GM21786 (cell line): ENCODE data around the gene ZFY.

Experiments used
- ATAC-seq: cut with Tn5 transposase; IDR thresholded peaks from one replicate; pipeline ENCODE4 v1.9.1; 2021; ENCODE audit not compliant: unreplicated experiment

The ZFY gene

DNA sequence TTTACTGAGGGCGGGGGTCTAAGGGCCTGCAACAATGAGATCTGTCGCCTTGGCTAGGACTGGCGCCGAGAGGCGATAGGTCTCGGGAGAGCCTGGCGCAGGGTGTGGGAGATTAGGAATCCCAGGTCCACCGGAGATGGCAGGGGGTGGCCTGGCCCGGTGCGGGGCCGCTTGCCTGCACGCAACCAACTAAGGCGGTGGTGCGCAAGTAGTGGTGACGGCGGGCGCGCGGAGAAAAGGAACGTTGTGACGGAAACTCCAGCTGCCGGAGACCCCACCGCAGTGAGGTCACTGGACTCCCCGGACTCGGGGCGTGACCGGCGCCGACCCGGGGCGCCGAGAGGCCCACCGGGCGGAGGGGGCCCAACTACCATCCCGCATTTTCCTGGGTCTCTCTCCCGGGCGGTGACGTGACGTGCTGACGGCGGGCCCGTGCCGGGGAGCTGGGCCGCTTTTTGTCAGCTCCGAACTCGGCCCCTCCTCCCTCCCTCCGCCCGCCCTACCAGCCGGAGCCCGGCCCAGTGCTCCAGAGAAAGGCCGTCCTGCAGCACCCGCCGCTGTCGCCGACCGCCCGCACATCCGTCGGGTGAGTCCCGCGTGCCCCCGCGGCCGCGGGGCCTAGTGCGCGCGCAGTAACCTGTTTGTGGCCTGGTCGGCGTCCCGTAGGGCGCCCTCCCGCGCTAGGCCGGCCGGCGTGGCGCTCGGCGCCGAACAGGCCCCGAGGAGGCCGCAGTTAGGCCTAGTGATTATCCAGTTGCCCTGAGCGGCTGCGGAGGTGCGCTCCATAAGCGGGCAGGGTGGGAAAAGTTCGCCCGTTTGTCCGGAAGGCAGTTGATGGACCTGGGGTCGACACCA lies at the start of gene ZFY:
ZFY (plus strand) TSS at position 521 of the 855 bp plus-strand sequence. CDS start 18,556 bp downstream, outside the sequence.
- ATAC-seq: no peak

GRCh38 chrY:2885880-2886279 lies 49.3 kb upstream of the ZFY start:
- no peak for ATAC-seq

GRCh38 chrY:2887386-2887785 lies 47.8 kb upstream of the ZFY start:
- no peak for ATAC-seq

DNA sequence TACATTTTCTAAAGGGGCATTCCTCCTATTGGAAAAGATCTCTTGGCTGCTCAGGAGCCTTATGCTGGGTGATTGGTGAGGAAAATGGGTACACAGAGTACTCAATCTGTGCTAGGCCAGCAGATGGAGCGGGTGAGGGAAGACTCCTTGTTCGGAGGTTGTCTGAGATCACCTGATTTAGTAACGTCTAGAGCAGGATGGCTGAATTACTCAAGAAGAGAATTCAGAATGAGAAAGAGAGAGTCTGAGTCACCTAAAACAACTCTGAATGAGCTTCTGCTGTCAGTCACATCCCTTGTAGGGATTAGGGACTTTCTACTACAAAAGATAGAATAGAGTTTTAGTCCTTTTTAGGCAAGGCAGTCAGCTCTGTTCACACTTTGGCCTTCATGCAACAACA lies 47.2 kb upstream of the ZFY start:
- no peak for ATAC-seq

DNA sequence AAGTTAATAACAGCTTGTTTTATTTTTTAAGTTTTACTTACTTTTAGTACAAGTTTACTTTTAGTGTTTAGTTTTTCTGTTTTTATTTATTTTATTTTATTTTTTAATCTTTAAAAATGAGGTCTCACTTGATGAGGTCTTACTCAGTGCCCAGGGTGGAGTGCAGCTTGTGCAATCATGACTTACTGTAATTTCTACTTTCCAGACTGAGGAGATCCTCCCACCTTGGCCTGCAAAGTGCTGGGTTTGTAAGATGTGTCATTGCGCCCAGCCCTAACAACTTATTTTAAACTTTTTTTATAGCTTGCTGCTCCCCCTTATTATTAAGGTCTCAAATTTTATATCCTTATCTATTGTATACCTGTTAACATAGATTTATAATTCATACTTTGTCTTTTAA lies 41.7 kb upstream of the ZFY start:
- no peak for ATAC-seq

DNA sequence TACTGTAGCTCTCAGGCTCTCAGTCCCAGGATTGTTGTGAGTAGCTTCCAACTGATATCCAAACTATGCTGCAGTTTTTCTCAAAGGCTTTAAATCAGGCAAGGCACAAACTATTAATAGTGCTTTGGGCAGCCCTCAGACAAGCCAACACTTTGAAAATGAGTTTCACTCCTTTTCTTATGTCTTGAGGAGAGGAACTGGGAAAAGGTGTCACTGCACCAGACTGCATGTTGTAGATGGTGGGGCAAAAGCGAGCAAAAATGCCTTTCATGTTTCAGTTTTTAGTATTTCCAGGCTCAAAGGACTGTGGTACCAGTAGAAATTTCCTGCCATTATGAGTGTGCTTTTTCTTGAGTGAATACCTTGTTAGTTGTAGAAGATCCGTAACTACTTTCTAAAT lies 39.1 kb upstream of the ZFY start:
- no peak for ATAC-seq

DNA sequence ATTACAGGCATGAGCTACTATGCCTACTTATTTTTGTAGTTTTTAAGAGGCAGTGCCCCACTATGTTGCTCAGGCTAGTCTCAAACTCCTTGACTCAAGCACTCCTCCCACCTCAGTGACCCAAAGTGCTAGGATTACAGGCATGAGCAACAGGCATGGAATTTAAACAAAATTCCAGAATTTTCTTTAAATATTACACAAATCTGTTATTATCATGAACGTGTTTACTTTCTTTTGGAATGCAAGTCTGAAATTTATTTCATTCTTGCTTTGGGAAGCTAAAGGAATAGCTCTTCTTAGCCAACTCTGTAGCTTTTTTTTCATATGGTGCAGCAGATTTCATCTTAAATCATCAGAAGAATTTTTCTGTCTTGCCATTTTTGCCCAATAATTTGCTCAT lies 27.8 kb upstream of the ZFY start:
- no peak for ATAC-seq

- ATAC-seq: no peak
These were observed 21.9 kb upstream of the ZFY start for GRCh38 chrY:2913066-2913815.

- no peak for ATAC-seq
These were observed 1.1 kb upstream of the ZFY start for GRCh38 chrY:2934078-2934477.

DNA sequence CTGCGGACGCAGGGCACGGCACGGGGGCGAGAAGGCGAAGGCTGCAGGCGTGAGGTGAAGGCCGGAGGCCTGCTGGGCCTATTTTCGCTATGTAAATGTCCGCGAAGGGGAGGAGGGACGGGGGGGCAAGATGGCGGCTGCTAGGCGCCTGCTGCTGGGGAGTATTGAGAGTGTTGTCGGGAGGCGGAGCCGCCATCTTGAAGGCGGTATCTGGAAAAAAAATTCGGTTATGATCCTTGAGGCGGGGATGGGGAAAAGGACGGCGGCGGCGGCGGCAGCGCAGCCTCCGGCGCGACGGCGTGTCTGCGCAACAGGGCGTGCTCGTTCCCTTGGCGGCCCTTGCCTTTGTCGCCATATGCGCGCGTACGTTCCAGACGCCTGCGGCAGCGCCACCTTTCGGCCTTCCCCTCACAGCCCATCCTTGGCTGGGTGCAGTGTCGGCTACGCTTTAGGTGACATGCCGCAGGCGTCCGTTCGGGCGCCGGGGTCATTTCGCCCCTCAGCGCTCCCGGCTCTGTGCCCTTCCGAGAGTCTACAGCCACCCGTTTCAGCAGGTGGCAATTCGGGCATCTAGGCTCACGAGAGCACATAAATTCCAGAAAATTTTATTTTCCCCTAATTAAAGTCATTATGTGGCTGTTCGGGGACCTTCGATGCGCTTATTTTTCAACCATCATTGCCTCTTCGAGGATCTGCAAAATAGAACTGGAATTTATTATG lies 695 bp downstream of the ZFY start:
- ATAC-seq: no peak

DNA sequence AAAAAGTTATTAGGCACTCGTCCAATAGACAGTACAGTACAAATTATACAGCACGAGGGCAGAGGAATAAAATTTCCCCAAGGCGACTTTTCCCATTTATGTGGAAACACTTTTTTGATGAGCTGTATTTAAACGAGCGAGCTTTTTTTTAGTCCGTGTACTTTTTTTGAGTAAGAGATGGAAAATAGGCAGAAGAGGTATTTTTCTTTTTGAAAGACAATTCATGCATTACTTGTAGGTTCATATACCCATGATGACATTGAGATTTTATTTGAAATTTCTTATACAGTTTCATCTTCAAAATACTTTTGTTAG lies 1.2 kb downstream of the ZFY start:
- no peak for ATAC-seq

GRCh38 chrY:2937149-2937548 lies 2.0 kb downstream of the ZFY start:
- ATAC-seq: no peak

DNA sequence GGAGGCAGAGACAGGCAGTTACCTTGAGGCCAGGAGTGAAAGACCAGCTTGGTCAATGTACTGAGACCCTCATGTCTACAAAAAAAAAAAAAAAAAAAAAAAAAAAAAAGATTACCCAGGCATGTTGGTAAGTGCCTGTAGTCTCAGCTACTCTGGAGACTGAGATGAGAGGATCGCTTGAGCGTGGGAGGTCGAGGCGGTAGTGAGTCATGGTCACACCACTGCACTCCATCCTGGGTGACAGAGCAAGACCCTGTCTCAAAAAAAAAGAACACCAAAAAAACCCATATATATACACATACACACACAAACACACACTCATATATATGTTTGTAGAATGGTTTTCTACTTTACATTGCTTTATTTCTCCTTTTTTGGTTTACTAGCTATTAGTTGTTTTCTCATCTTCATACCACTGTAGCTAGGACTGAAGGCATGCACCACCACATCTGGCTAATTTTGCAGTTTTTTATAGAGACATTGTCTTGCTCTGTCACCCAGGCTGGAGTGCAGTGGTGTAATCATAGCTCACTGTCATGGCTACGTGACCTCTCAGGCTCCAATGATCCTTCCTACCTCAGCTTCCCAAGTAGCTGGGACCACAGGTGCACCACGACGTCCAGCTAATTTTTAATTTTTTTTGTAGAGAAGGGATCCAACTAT lies 14.5 kb downstream of the ZFY start:
- no peak for ATAC-seq

- no peak for ATAC-seq
These were observed 15.5 kb downstream of the ZFY start for GRCh38 chrY:2950655-2951054.

DNA sequence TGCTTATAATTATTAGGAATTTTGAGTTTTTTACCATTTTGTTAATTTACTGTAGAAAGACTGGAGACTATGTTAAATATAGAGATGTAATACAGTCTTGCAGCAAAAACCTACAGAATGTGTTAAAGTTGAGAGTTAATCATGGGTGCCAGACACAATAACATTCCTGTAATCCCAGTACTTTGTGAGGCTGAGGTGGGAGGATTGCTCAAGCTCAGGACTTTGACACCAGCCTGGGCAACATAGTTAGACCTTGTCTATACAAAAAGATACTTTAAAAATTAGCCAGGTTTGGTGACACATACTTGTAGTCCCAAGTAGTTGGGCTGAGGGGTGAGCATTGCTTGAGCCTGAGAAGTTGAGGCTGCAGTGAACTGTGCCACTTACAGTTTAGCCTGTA lies 17.7 kb downstream of the ZFY start:
- no peak for ATAC-seq

DNA sequence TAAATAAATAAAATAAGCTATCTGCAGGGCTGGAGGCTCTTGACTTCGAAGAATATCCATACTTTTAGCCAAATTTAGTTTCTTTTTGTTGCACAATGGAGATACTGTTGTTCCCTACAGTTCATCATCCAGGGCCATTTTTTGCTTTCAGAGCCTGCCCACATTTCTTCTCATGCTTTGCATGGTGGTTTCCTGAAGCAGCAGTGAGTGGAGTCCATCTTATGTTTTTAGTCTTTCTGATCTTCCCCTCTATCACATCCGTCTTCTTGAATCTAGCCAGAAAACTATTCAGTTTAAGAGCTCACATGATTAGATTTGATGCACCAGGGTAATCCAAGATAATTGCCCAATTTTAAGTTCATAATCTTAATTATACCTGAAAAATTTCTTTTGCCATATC lies 19.6 kb downstream of the ZFY start:
- ATAC-seq: no peak

- ATAC-seq: no peak
These were observed 20.4 kb downstream of the ZFY start for GRCh38 chrY:2955561-2955960.

- ATAC-seq: no peak
These were observed 26.9 kb downstream of the ZFY start for GRCh38 chrY:2962061-2962460.

DNA sequence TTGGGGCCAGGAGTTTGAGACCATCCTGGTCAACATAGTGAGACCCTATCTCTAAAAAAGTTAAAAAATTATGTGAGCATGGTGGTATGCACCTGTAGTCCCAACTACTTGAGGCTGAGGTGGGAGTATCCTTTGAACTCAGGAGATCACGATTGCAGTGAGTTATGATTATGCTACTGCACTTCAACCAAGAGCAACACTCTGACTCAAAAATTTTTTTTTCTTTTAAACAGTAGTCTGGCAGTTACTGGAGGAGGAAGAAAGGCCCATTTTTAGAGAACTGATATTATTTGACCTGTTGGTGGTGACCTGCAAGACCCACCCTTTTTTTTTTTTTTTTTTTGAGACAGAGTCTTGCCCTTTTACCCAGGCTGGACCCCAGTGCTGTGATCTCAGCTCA lies 29.6 kb downstream of the ZFY start:
- no peak for ATAC-seq

- ATAC-seq: no peak
These were observed 30.4 kb downstream of the ZFY start for GRCh38 chrY:2965629-2966028.

- no peak for ATAC-seq
These were observed 34.4 kb downstream of the ZFY start for GRCh38 chrY:2969561-2969960.
